NCI-H1436 (cell line): Measurements from ENCODE around the gene MBD3.
"Not testable (repeated sequence)": the region's sequence is repeated elsewhere in the genome, so short reads cannot be mapped to it uniquely, and the experiment has no call there.

ENCODE experiments used
- DNase-seq: peaks from one replicate; lab custom pipeline; 2025; lab: John Stamatoyannopoulos, UW

MBD3 gene

GRCh38 chr19:1592755-1593500 lies at the start of gene MBD3:
Gene MBD3 (minus strand): TSS chr19:1592865. CDS start chr19:1592631, 234 bp downstream.
- peak; percentile 84 for DNase-seq

GRCh38 chr19:1640893-1641448 lies 48.3 kb upstream of the MBD3 start:
- not testable (repeated sequence) for DNase-seq

GRCh38 chr19:1636325-1637236 lies 43.9 kb upstream of the MBD3 start:
- no peak for DNase-seq

GRCh38 chr19:1634938-1635243 lies 42.2 kb upstream of the MBD3 start:
- DNase-seq = no peak

GRCh38 chr19:1634242-1634937 lies 41.7 kb upstream of the MBD3 start:
- no peak for DNase-seq

GRCh38 chr19:1633269-1633826 lies 40.7 kb upstream of the MBD3 start:
- DNase-seq = no peak

- DNase-seq = no peak
Observed at GRCh38 chr19:1632462-1633268, 40.0 kb upstream of the MBD3 start.

GRCh38 chr19:1631557-1632100 lies 39.0 kb upstream of the MBD3 start:
- no peak for DNase-seq

GRCh38 chr19:1630811-1631210 lies 38.1 kb upstream of the MBD3 start:
- DNase-seq = no peak

- DNase-seq = no peak
Observed at GRCh38 chr19:1630012-1630411, 37.3 kb upstream of the MBD3 start.

GRCh38 chr19:1629256-1629808 lies 36.7 kb upstream of the MBD3 start:
- DNase-seq = no peak

GRCh38 chr19:1627194-1627593 lies 34.5 kb upstream of the MBD3 start:
- DNase-seq = no peak

GRCh38 chr19:1626417-1627010 lies 33.8 kb upstream of the MBD3 start:
- DNase-seq = no peak

- DNase-seq = peak; percentile 24
Observed at GRCh38 chr19:1624458-1624857, 31.8 kb upstream of the MBD3 start.

- DNase-seq = no peak
Observed at GRCh38 chr19:1622541-1622940, 29.9 kb upstream of the MBD3 start.

GRCh38 chr19:1622007-1622406 lies 29.3 kb upstream of the MBD3 start:
- no peak for DNase-seq

- no peak for DNase-seq
Observed at GRCh38 chr19:1621574-1621973, 28.9 kb upstream of the MBD3 start.

- DNase-seq = no peak
Observed at GRCh38 chr19:1621021-1621420, 28.4 kb upstream of the MBD3 start.

GRCh38 chr19:1620502-1620901 lies 27.8 kb upstream of the MBD3 start:
- DNase-seq = no peak

- no peak for DNase-seq
Observed at GRCh38 chr19:1619703-1620102, 27.0 kb upstream of the MBD3 start.
